HG02678 (cell line): ENCODE measurements around the gene NKAIN4.
A peak's percentile ranks its signal among the peaks of the same experiment; 100 is the strongest.

Experiments used
- ATAC-seq: cut with Tn5 transposase; IDR thresholded peaks from one replicate; pipeline ENCODE4 v1.9.1; 2021; ENCODE audit warnings: mild to moderate bottlenecking, moderate library complexity; ENCODE audit not compliant: unreplicated experiment

NKAIN4 gene

DNA sequence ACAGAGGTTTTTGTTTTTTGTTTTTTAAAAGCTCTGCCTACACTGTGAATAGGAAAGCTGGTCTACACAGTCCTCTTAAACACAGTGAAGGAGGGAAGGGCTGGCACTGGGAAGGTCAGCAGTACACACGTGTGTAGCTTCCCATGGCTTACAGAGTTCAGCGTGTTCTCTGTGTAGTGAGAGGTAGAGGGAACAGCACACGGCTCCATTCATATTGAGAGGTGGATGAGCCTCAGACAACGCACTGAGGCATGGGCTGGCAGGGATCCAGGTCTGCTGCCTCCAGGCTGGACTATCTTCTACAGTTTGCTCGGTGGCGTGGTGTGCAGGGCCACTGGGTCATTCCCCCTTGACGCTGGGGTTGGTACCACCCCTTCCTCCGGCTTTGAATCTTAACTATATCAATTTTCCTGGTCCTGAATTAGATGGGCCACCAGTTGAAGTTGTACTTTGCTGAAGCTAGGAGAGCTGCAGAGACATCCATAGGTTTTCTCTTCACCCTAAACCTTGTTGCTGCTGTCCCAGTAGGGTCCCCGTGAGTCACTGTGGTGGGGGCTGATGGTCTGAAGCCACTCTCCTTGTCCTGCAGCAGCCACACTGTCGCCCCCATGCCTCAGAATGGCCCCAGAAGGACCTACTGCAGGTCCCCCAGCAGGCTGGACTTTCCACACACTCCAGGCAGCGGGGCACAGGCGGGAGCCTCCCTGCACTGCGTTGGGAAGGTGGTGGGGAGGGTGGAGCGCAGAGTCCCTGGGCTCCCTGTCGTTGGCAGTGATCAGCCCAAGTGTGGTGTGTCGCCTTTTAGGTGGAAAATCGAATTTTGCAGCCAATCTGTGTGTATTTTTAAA, 20.3 kb upstream of the NKAIN4 start:
- ATAC-seq = no peak

DNA sequence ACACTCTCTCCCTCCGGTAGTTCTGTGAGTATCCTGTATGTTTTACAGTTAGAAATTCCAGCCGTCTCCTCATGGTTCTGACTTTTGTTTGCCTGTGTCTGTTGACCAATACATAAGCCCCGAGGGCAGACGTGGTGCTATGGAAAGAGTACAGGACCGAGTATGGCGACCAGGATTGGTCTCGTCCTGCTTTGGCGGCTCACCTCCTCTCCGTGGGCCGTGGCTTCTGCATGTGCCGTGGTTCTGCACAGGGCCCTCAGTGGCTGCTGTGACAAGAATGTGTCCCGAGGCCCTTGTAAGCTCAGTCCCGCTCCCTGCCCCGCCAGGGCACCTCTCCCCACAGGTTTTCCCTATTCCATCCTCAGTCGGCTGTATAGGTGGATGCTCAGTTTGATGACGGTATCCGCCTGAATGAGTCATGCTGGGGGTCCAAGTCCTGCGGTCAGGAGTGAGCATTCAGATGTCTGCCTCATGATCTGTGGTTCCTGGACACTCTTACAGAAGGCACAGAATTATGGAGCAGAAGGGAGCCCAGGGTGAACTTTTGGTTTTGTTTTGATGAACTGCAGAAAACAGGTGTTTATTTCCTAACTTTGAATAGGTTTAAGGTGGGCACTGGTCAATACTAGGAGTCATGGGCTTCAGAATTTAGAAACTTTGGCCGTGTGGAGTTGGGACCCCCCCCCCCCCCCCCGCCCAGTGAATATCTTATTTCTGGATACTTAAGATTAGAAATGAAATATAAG, 19.5 kb upstream of the NKAIN4 start:
- no peak for ATAC-seq

DNA sequence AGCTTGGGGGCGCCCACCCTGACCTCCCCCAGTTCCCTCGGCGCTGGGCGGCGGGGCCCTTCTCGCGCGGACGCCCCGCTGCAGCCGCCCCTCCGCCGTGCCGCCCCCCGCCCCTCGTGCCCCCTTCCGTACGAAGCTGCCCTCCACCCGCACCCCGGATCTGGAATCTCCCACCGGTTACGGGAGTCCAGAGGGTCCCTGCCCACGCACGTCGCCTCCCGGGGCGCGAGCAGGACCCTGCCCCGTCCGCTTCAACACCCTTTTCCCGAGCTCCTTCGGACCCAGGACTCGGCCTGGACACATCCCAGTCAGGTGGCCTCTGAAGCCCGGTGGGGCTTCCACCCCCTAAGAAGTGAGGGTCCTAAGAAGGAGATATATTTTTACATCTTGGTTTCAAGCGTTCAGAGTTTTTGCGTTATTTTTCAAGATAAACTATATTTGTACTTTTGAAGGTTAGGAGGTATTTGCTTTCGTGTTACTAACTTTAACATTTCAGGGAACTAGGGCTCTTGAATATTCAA, 18.9 kb upstream of the NKAIN4 start:
- no peak for ATAC-seq

DNA sequence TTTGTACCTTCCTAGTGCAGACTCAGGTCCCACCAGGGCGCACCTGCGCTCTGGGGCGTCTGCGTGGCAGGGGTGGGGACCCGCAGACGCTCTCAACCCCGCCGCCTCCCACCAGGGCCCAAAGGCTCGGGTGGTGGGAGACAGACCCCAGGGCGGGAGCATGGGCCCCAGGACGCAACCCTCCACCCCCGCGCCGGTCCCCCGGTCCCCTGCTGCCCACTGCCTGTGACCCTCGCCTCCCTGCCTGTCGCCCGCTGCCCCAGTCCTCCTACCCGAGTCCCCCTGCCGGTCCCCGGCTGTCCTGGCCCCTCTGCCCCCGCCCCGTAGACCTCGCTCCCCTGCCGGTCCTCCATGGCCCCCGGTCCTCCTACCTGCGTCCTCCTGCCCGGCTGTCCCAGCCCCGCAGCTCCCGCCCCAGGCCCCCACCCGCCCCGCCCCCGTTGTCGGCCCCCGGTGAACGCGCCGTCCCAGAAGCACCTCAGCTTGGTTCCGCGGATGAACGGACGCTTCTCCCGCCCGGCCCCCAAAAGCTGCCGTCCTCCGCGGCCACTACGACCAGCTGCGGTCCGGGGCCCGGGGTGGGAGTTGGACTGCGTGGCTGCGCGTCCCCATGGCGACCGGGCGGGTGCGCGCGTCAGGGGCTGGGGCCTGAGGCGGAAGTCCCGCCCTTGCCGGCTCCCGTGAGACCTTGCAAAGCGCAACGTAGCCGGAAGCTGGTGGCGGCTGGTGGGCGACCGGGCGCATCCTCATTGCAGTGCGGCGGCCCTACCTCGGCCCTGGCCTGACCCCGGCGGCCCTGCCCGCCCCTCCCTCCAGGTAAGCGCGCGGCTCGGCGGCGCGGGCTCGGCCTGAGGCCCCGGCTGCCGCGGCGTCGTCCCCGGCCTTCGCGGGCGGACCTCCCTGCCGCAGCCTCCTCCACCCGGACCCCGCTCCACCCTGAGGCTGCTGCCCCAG, 18.1 kb upstream of the NKAIN4 start, which contains the start of gene ARFGAP1:
TSS of gene ARFGAP1 (plus strand) at position 709 of the 954 bp plus-strand sequence. CDS start 2,768 bp downstream, outside the sequence.
- ATAC-seq = peak; percentile 96

DNA sequence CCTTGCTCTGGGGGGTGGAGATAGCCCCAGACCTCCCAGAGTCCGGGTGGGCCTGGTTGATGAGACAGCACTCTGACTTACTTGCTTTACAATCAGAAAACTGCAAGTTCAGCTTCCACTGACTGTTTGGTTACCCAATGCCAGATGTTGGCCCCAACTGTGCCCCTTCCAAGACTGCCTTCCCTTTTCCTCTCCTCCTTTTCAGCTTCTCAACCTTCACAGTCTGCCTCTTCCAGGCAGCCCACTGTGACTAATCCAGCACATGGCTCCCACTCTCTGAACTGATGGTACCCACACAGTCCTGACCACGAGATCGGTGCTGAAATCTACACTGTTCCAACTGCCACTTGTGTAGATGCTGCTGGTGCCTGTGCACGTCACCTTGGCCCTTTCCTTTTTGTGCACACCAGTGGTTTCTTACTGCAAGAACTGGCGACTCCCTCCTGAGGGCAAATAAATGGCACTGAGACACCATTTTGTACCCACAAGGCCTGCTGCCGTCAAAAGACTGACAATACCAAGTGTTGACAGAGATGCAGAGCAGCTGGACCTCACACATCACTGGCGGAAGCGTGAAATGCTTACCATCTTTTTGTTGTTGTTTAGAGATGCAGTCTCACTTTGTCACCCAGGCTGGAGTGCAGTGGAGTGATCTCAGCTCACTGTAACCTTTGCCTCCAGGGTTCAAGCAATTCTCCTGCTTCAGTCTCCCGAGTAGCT, 16.5 kb upstream of the NKAIN4 start:
- no peak for ATAC-seq

DNA sequence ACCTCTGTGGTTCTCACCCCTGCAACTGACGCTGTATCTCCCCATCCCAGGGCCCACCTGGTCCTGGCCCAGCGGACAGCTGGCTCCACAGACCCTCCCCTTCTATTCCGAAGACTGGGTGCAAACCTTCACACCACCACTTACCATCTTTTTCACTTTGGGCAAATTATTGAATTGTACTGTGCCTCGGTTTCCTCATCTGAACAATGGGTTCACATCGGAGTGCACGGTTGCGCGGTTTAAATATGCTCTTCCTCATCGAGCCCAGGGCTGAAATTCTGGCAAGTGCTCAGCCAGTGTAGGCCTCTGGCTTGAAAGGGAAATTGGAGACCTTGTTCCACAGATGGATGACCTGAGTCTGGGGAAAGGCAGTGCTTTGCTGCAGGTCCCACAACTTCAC, 15.5 kb upstream of the NKAIN4 start:
- no peak for ATAC-seq

DNA sequence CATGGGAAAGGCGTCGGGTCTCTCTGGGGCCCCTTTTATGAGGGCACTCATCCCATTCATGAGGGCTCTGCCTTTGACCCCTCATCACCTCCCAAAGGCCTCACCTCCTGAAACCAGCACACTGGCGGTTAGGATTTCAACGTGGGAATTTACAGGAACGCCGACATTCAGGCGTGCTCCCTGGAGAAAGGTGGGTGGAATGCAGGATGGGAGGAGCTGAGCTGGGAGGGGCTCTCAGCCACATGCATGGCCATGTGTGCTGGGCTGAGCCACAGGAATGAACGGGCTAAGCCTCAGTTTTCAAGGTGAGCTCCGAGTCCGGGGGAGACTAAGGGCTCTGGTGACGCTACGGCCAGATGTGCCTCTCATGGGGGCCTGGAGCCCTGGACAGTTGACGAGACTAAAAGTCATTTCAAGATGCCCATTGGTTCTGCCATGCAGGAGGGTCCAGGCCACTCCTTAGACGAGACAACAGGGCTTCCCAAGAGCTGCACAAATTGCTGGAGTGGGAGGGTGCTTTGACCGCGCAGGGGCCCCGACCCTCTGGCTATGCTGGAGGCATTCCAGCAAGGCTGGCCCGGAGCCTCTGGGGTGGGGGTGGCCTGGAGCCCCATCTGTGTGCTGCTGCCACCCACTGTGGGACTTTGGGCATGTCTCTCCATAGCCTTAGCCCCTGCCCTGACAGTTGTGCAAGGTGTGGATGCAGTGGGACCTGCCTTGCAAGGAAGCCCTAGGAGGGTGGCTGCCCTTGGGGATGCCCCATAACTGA, 14.6 kb upstream of the NKAIN4 start:
- no peak for ATAC-seq

DNA sequence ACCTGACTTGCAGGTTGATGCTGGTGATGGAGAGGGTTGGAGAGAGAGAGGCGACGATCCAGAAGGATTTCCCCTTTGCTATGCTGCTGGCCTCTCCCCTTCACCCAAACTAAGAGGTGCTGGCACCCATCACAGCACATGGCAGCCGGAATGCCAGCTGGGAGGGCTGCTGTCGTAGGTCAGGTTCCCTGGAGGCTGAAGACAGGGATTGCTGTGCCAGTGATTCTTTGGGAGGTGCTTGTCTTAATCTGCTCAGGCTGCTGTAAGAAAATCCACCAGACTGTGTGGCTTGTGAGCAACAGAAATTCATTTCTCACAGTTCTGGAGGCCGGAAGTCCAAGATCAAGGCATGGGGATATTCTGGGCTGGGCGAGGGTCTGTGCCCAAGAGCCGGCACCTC, 14.0 kb upstream of the NKAIN4 start:
- no peak for ATAC-seq

DNA sequence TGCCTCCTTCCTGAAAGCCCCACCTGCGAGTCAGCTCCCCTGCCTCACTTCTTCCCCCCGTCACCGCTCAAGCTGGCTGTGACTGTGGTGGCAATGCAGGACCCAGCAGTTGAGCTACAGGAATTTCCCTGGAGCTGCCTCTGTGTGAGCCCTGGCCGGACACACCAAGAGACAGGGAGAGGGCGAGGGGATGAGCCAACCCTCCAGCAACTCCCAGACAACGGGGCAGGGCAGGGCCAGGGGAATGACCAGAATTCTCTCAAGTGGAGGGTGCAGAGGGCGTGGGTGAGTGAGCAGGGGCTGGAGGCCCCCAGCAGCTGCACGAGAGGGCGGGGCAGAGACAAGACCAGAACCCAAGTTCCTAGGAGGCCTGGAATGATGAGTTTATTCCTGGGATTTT, 13.4 kb upstream of the NKAIN4 start:
- ATAC-seq = no peak

DNA sequence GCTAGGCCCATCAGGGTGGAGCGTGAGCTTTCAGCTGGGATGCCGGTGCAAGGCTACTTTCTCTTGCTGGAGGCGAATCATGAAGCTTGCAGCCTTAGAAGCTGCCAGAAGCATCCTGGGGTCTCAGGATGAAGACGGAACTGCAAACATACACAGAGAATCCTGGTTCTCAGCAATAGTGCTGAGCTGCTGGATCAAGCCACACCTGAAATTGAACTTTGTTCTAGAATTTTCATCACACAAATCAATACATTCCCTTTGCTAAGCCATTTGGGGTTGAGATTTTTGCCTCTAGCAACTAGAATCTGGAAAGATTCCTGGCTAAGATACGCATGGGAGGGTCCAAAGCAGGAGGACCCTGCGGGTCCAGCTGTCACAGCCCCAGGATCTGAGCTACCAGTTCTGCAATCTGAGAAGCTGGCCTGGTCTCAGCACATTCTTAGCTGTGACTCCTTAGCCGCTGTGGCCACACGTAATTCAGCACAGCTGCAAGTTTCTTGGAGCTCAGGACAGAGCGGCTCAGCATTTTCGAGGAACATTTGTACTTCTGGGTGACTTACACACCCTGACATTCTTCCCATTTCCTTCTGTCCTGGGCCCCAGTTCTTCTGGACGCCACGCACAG, 11.7 kb upstream of the NKAIN4 start:
- no peak for ATAC-seq

DNA sequence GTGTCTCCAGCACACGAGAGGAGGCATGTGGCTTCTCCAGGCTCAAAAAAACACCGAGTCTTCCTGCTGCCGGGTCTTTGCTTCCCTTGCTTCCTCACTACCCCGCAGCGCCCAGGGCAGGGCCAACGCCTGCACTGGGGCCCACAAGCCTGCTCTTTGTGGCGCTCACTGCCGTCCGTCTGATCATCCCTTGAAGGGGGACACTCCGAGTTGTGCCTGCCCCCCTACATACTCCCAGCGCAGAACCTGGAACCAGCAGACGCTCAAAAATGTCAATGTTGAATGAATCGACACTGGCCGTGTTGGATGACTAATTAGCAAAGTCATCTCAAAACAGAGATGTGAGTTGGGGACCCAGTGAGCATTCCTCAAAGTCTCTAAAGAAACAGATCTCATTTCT, 10.3 kb upstream of the NKAIN4 start:
- ATAC-seq = no peak

DNA sequence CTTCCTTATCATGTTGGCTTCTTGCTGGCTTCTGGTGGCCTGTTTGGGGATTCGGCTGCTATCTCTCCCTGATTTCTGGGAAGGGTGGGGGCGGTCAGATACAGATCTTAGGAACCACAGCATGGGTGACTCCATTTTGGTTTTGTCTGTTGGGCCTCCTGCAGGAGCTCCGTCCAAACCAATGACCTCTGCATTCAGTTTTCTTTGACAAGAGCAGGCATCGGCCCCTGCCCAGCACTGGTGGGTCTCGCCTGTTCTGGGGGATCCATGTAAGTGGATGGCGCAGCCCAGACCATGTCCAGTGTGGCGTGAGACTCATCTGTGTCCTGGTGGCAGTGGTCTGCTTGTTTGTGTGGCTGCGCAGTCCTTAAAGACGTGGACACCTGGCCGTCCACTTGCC, 9.7 kb upstream of the NKAIN4 start:
- ATAC-seq = no peak

DNA sequence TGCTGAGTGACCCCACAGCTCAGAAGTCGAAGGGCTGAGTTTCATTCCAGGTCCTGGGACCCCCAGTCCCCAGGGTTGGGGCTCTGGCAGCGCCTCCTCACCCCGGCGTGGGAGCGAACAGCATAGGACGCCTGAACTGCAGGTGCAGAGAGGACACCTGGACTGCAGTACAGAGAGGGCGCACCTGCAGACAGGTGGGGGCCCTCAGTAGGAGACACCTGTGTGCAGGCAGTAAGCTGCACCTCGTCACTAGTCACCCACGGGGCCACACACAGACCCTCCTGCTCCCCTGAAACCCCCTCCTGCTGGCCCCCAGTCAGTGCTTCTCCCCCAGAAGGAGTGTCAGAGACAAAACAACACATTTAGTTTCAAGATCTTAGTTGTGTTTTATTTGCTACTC, 8.6 kb upstream of the NKAIN4 start:
- no peak for ATAC-seq

DNA sequence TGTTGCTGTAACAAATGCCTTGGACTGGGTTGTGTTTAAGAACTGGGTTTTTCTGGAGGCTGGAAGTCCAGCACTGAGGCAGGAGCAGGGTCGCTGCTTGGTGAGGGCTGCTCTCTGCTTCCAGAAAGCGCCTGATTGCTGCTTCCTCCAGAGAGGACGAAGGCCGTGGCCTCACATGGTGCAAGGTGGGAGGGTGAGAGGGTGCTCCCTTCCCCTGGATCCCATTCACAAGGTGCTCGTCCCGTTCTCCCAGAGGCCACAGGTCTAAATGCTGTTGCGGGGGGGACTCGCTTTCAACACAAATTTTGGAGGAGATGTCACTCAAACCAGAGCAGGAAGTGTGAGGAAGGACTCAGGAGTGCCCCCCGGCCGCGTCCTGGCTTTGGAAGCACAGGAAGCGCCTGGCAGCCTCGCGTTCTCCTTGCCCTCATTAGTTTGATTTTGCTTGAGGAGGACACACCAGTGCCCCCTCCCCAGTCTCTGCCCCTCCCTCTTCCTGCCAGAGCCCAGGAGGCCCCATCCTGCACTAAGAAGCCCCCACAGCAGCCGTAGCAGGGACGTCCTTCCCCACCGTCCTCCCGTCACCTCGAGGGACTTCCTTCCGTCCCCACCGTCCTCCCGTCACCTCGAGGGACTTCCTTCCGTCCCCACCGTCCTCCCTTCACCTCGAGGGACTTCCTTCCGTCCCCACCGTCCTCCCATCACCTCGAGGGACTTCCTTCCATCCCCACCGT, 7.7 kb upstream of the NKAIN4 start:
- ATAC-seq = no peak

DNA sequence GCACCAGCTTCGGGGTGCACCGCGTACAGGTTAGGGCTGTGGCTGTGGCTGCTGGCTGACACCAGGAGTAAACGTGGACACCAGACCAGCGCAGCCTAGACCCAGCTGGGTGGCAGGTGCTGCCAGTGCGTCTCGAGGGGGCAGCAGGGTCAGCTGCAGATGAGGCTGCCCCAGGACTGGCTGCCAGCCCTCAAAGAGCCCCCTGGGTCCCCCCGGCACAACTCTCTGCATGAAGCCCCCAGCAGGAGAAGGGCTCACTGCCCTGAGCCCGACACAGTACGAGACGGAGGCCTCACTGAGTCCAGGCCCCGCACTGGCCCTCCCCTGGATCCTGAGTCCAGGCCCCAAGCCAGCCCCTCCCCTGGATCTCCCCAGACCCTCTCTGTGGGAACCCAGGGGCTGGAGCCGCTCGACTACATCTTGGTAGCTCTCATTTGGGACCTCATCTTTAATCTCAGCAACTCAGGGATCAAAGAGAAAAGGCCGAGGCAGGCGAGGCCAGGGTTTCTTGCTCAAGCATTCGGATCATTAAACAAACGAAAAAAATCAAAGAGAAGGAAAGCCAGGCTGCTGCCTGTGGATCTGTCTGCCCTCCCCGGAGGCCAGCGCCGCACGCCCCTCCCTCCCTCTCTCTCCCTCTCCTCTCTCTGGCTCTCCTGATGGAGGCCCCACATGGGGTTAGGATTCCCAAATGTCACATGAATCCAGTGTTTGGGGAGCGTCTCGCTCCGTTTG, 7.0 kb upstream of the NKAIN4 start:
- no peak for ATAC-seq

DNA sequence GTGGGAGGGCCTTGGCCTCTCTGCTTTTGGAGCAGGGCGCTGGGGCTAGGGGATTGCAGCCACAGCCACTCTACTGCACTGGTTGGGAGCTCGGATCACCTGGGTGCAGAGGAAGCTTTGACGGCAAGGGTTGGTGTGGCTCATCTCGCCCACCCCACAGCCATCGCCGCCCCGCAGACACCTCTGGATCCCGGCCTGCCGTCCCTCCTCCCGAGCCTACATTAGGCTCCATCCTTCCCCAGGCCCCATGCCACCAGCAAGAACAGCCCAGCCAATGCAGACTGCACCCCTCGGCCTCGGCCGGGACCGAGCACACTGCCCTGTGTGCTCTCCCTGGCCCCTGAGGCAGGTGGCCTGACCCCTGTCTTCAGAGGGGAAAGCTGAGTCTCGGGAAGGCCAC, 6.3 kb upstream of the NKAIN4 start:
- ATAC-seq = no peak

DNA sequence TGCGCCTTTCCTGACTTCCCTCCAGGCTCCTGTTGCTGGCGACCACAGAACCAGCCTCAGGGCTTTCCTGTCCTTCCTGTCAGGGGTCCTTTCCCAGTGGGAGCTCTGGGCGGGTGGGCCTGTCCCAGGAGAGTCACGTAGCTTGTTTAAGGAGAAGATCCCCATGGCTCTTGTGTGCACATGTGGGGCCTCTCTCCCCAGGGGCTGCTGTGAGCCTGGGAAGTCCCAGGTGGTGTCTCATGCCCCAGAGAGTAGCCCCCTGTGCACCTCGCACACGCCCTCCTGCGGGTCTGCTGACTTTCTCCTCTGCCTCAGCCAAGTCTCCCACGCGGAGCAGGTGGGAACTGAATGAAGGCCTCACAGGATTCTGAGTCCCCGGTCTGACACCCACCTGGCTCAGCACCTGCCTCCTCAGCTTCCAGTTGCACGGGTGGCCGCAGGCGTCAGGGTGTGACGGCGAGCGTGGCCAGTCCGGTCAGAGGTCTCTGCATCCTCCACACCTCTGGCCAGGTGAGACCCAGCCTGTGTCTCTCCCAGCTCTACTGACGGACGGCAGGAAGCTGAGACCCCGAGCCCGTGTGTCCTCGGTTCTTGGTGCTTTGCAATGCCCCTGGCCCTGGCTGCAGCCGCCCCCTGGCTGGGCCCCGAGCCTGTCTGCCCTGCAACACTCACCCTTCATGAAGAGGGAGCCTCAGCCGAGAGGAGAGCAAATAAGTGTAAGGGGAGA, 5.6 kb upstream of the NKAIN4 start:
- no peak for ATAC-seq
